BE2C (cell line): ENCODE data around the gene DNALI1.

ENCODE experiments used
- DNase-seq: peaks from one replicate; pipeline ENCODE4 v3.0.0-alpha.2; 2020
- H3K27me3 ChIP-seq: fragments of 250-450 bp; sonication (Bioruptor Pico); 2 replicates; pipeline ENCODE4 v1.5.1; 2020; ENCODE audit warnings: mild to moderate bottlenecking
- H3K36me3 ChIP-seq: fragments of 250-450 bp; sonication (Bioruptor Pico); 2 replicates; pipeline ENCODE4 v1.5.1; 2020; ENCODE audit warnings: mild to moderate bottlenecking
- H3K4me1 ChIP-seq: fragments of 250-450 bp; sonication (Bioruptor Pico); 2 replicates; pipeline ENCODE4 v1.5.1; 2020
- H3K4me3 ChIP-seq: 2 replicates; pipeline ENCODE4 v1.5.1; 2011; ENCODE audit warnings: low read depth, low read length
- H3K9me3 ChIP-seq: fragments of 250-450 bp; sonication (Bioruptor Pico); 2 replicates; pipeline ENCODE4 v1.5.1; 2020
- TF ChIP-seq, protein P1 (sequence below): IDR thresholded peaks from 2 replicates; pipeline ENCODE4 v1.5.1; 2012; ENCODE audit warnings: mild to moderate bottlenecking, low read depth, low read length

The DNALI1 gene

DNA sequence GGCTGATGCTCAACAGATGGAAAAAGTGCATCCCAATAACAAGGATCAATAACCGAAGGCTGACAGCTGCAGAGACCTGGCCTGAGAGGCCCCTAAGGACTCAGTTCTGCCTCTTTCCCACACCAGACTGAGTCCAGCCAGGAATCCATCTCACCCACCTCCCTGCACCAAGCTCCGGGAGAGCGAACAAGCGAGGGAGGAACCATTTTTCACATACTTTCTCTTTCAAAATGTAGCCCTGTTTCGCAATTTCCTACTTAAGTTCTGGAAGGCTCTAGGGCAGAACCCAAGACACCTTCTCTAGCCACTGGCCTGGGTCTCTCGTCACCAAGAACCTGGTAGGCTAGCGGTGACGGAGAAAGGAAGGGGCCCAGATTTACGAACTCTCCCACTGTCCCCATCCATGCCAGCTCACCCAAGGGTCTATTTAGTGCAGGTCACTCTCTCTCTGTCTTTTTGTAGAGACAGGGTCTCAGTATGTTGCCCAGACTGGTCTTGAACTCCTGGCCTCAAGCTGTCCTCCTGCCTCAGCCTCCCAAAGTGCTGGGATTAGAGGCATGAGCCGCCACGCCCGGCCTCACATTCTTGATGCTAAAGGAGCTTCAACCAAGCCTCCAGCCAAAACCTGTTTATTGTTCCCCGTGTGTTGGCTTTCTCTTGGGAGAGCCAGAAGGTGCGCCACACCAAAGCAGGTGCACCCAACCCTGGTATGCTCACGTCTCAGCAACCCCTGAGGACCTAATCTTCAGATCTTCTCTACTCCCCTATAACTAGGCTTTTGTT, 49.9 kb downstream of the DNALI1 start:
- H3K9me3 ChIP-seq = no peaks in the 10 kb centered on the region
- H3K4me1 ChIP-seq = no peaks in the 10 kb centered on the region
- no peak for DNase-seq
- no peaks in the 10 kb centered on the region for H3K36me3 ChIP-seq
- H3K27me3 ChIP-seq = no peaks in the 10 kb centered on the region
- TF ChIP-seq, protein P1, sequence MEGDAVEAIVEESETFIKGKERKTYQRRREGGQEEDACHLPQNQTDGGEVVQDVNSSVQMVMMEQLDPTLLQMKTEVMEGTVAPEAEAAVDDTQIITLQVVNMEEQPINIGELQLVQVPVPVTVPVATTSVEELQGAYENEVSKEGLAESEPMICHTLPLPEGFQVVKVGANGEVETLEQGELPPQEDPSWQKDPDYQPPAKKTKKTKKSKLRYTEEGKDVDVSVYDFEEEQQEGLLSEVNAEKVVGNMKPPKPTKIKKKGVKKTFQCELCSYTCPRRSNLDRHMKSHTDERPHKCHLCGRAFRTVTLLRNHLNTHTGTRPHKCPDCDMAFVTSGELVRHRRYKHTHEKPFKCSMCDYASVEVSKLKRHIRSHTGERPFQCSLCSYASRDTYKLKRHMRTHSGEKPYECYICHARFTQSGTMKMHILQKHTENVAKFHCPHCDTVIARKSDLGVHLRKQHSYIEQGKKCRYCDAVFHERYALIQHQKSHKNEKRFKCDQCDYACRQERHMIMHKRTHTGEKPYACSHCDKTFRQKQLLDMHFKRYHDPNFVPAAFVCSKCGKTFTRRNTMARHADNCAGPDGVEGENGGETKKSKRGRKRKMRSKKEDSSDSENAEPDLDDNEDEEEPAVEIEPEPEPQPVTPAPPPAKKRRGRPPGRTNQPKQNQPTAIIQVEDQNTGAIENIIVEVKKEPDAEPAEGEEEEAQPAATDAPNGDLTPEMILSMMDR = no peak
- no peak overlapping the region for H3K4me3 ChIP-seq

DNA sequence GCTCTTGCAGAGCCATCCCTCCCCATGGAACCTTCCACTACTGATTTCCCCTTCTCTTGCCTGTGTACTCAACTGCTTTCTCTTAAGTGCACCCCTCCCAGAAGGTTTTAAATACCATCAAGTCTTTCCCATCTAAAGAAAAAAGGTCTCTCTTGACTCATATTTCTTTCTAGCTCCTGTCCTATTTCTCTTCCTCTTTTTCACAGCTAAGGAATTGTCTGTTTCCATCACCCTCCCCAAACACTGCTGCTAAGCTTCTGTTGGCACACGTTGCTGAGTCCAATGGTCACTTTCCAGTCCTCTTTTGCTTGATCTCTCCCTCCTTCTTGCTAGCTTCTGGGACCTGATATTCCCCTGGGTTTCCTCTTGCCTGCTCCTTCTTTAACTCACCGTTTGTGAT, 52.3 kb downstream of the DNALI1 start:
- Histone ChIP-seq H3K4me1 (no peaks in the 10 kb centered on the region), H3K36me3 (no peaks in the 10 kb centered on the region), H3K9me3 (no peaks in the 10 kb centered on the region), H3K4me3 (no peak overlapping the region), H3K27me3 (no peaks in the 10 kb centered on the region)
- TF ChIP-seq, protein P1 = no peak
- DNase-seq = no peak

DNA sequence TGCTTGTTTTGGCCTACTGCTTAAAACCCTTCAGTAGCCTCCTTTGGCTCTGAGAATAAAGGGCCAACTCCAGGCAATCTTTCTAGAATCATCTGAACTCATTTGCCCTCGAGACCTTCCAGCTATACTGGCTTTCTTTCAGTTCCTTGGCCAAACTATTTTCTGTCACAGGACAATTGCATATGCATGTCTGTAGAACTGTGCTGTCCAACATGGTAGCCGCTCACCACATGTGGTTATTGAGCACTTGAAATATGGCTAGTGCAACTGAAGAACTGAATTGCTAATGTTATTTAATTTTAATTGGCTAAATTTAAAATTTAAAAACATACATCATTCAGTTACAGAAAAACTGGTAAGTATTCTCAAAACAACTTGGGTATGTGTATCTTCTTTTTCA, 53.3 kb downstream of the DNALI1 start:
- DNase-seq = no peak
- no peaks in the 10 kb centered on the region for H3K4me1 ChIP-seq
- H3K4me3 ChIP-seq = no peak overlapping the region
- H3K9me3 ChIP-seq = no peaks in the 10 kb centered on the region
- no peaks in the 10 kb centered on the region for H3K27me3 ChIP-seq
- H3K36me3 ChIP-seq = no peaks in the 10 kb centered on the region
- TF ChIP-seq, protein P1 = no peak

DNA sequence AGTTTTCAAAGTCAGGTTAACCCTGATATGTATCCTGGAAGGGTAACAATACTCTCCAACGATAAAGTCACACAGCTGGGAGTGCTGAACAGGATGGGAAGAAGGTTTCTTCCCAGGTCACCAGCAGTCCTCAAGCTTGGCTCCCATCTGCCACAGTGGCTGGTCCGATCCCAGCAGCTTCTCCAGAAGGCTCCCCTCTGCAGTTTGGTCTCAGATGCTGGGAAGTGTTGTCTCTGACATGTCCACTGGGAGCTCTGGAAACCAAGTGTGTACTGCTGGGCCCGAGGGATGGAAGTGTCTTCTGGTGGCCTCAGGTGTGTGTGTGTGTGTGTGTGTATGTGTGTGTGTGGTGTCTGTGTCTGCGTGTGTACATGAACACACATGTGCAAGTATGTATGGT, 55.4 kb downstream of the DNALI1 start:
- Histone ChIP-seq H3K27me3 (no peaks in the 10 kb centered on the region), H3K9me3 (no peaks in the 10 kb centered on the region), H3K36me3 (no peaks in the 10 kb centered on the region), H3K4me1 (no peaks in the 10 kb centered on the region), H3K4me3 (no peak overlapping the region)
- DNase-seq = no peak
- TF ChIP-seq, protein P1 = no peak

DNA sequence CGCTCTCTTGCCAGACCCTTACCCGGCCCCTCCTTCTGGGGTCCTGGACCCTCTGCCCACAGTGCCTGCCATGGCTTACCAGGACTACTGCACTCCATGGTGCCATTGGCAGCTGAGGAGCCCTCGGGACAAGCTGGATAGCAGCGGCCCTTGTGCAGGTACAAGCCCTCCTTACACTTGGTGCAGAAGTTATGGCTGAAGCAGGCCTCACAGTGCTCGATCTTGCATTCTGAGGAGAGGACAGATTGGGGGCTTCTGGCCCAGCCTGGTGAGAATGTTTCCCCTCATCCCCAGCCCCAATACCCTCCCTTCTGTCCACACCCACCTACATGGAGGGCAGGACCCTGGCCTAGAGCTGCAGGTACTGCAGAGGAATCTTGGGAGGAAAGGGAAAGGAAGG, 57.4 kb downstream of the DNALI1 start:
- TF ChIP-seq, protein P1 = no peak
- H3K27me3 ChIP-seq = no peaks in the 10 kb centered on the region
- no peak for DNase-seq
- H3K4me1 ChIP-seq = no peaks in the 10 kb centered on the region
- H3K9me3 ChIP-seq = no peaks in the 10 kb centered on the region
- H3K36me3 ChIP-seq = no peaks in the 10 kb centered on the region
- H3K4me3 ChIP-seq = no peak overlapping the region

DNA sequence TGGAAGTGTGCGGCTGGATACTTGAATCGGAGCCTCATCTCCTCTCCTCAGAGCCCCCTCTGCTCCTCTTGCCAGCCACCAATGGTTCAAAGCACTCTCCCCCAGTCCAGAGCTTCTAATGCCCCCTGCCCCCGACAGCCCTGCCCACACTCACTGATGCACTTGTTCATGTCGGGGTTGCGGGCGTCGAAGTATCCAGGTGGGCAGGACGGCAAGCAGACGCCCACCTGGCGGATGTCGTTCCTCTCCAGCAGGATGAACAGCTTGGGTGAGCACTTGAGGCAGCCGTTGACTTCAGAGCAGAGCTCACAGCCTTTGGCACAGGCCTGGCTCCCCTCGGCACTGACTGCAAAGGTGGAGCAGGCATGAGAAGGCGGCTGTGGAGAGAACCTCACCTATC, 59.6 kb downstream of the DNALI1 start:
- Histone ChIP-seq H3K4me3 (no peak overlapping the region), H3K27me3 (no peaks in the 10 kb centered on the region), H3K9me3 (no peaks in the 10 kb centered on the region), H3K36me3 (no peaks in the 10 kb centered on the region), H3K4me1 (no peaks in the 10 kb centered on the region)
- TF ChIP-seq, protein P1 = no peak
- DNase-seq = no peak
